SIG-M5 treated with dmso at 0.1 percent for 504 hours (cell line): ENCODE results near the gene EFNB1.

Source experiments
- DNase-seq: peaks from one replicate; lab custom pipeline; 2025; ENCODE audit not compliant: unreplicated experiment; lab: John Stamatoyannopoulos, UW

EFNB1 gene

GRCh38 chrX:68842781-68843581 lies 14.2 kb downstream of the EFNB1 start:
- DNase-seq: no peak

GRCh38 chrX:68843992-68844391 lies 15.2 kb downstream of the EFNB1 start:
- DNase-seq: no peak

- no peak for DNase-seq
Measured at GRCh38 chrX:68844581-68844980, 15.8 kb downstream of the EFNB1 start.

GRCh38 chrX:68846536-68846935 lies 17.7 kb downstream of the EFNB1 start:
- no peak for DNase-seq

- DNase-seq: no peak
Measured at GRCh38 chrX:68847172-68847571, 18.4 kb downstream of the EFNB1 start.

GRCh38 chrX:68848189-68848940 lies 19.5 kb downstream of the EFNB1 start:
- no peak for DNase-seq

GRCh38 chrX:68851082-68851481 lies 22.3 kb downstream of the EFNB1 start:
- no peak for DNase-seq

GRCh38 chrX:68852046-68852445 lies 23.2 kb downstream of the EFNB1 start:
- DNase-seq: no peak

GRCh38 chrX:68853665-68854251 lies 24.9 kb downstream of the EFNB1 start:
- no peak for DNase-seq

- DNase-seq: peak; percentile 38
Measured at GRCh38 chrX:68865300-68865699, 36.5 kb downstream of the EFNB1 start.

- no peak for DNase-seq
Measured at GRCh38 chrX:68865926-68866325, 37.1 kb downstream of the EFNB1 start.

- no peak for DNase-seq
Measured at GRCh38 chrX:68867458-68868112, 38.8 kb downstream of the EFNB1 start.

- DNase-seq: no peak
Measured at GRCh38 chrX:68868316-68868715, 39.5 kb downstream of the EFNB1 start.

- no peak for DNase-seq
Measured at GRCh38 chrX:68868902-68869800, 40.3 kb downstream of the EFNB1 start.

GRCh38 chrX:68870357-68870756 lies 41.5 kb downstream of the EFNB1 start:
- DNase-seq: no peak

GRCh38 chrX:68872171-68872570 lies 43.4 kb downstream of the EFNB1 start:
- DNase-seq: no peak

GRCh38 chrX:68874076-68874475 lies 45.3 kb downstream of the EFNB1 start:
- DNase-seq: no peak

GRCh38 chrX:68876731-68877130 lies 47.9 kb downstream of the EFNB1 start:
- DNase-seq: no peak

GRCh38 chrX:68877606-68878005 lies 48.8 kb downstream of the EFNB1 start:
- DNase-seq: no peak

GRCh38 chrX:68878977-68879645 lies 50.3 kb downstream of the EFNB1 start:
- DNase-seq: no peak
